Lung (tissue), 12 donors: Measurements from ENCODE around the gene S100A5. TPM values are rescaled to one million over a fixed set of nuclear protein-coding genes. Genes with fewer than 3 reads are reported as not detected.

Experiments
- ATAC-seq: fragments of 200-7000 bp; cut with Tn5 transposase; one replicate; pipeline ENCODE4 v1.9.1; 2020; ENCODE audit warnings: moderate number of reproducible peaks; ENCODE audit not compliant: insufficient read depth, low FRiP score
- DNase-seq, 3 donors: peaks; one replicate each; pipeline ENCODE4 v3.0.0-alpha.2; 2013 to 2017
- H3K27ac ChIP-seq, 2 donors: one replicate each; pipeline ENCODE4 v1.5.1; 2013; ENCODE audit warnings: mild to moderate bottlenecking in 2 of 2, moderate library complexity in 2 of 2, control low read depth in 1 of 2, inconsistent platforms in 1 of 2, low read depth in 1 of 2, low read length in 1 of 2
- H3K27me3 ChIP-seq, 3 donors: one replicate each; pipeline ENCODE4 v1.5.1; 2013; ENCODE audit warnings: low read length in 2 of 3; ENCODE audit not compliant: control insufficient read depth in 3 of 3, insufficient read depth in 3 of 3
- H3K36me3 ChIP-seq, 4 donors: one replicate each; pipeline ENCODE4 v1.5.1; 2013; ENCODE audit warnings: low read length in 4 of 4, mild to moderate bottlenecking in 1 of 4, moderate library complexity in 1 of 4; ENCODE audit not compliant: control insufficient read depth in 4 of 4, insufficient read depth in 4 of 4
- H3K4me1 ChIP-seq, 5 donors: one replicate each; pipeline ENCODE4 v1.5.1; 2013; ENCODE audit warnings: low read length in 5 of 5, mild to moderate bottlenecking in 2 of 5, moderate library complexity in 1 of 5; ENCODE audit not compliant: control insufficient read depth in 5 of 5, insufficient read depth in 5 of 5
- H3K4me3 ChIP-seq: one replicate; pipeline ENCODE4 v1.5.1; 2013; ENCODE audit warnings: mild to moderate bottlenecking, control low read depth, moderate library complexity
- H3K9ac ChIP-seq, 2 donors: one replicate each; pipeline ENCODE4 v1.5.1; 2013; ENCODE audit warnings: low read length in 2 of 2, control low read depth in 1 of 2; ENCODE audit not compliant: insufficient read depth in 1 of 2
- H3K9me3 ChIP-seq, 4 donors: one replicate each; pipeline ENCODE4 v1.5.1; 2013; ENCODE audit warnings: low read length in 3 of 4, mild to moderate bottlenecking in 1 of 4, moderate library complexity in 1 of 4; ENCODE audit not compliant: control insufficient read depth in 4 of 4, insufficient read depth in 3 of 4
- WGBS, 2 donors: extraction: QIAGEN DNeasy Blood & Tissue Kit; methylation state at CpG; one replicate each; pipeline ENCODE4 v1.1.7; 2013; 5-methylcytosine and 5-hydroxymethylcytosine counted together
- polyA plus RNA-seq, 2 donors: library from polyadenylated mRNA; stranded (reverse); fragments of 200-250 nt; gene quantifications; one replicate each; pipeline ENCODE4 v1.2.1, GENCODE V29; 2013
- total RNA-seq, 2 donors: library from RNA; depleted of rRNA in 1 of 2; stranded (reverse); fragments of >200 nt in 1 of 2; gene quantifications; one replicate each; pipeline ENCODE4 v1.2.1, GENCODE V29; 2014 to 2021
- TF ChIP-seq, protein P1 (sequence below): IDR thresholded peaks from 2 replicates; pipeline ENCODE4 v1.5.1; 2012; ENCODE audit warnings: mild to moderate bottlenecking; ENCODE audit errors: control extremely low read depth, extremely low read depth
- donor health status: control.
- donor health status: control.
- donor health status: Bipolar disorder and iron deficiency.
- donor health status: healthy.
- donor health status: DM: yes; HTN: yes; CAD: no.

Gene S100A5
- total and polyA plus RNA-seq, 4 donors, result 0.31 to 0.32 (median 0.31) TPM; not detected in 1

GRCh38 chr1:153527683-153528040, 13.1 kb downstream of the S100A5 start:
- ATAC-seq (no peak), DNase-seq (no peak)
- TF ChIP-seq, protein P1, sequence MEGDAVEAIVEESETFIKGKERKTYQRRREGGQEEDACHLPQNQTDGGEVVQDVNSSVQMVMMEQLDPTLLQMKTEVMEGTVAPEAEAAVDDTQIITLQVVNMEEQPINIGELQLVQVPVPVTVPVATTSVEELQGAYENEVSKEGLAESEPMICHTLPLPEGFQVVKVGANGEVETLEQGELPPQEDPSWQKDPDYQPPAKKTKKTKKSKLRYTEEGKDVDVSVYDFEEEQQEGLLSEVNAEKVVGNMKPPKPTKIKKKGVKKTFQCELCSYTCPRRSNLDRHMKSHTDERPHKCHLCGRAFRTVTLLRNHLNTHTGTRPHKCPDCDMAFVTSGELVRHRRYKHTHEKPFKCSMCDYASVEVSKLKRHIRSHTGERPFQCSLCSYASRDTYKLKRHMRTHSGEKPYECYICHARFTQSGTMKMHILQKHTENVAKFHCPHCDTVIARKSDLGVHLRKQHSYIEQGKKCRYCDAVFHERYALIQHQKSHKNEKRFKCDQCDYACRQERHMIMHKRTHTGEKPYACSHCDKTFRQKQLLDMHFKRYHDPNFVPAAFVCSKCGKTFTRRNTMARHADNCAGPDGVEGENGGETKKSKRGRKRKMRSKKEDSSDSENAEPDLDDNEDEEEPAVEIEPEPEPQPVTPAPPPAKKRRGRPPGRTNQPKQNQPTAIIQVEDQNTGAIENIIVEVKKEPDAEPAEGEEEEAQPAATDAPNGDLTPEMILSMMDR, result no peak
- Histone ChIP-seq H3K9me3 (no peaks in the 10 kb centered on the region), H3K4me3 (no peak overlapping the region), H3K27ac (no peak overlapping the region), H3K4me1 (peaks cover 0 to 9% (median under 1%) of the 10 kb centered on the region in 5 donors), H3K27me3 (no peaks in the 10 kb centered on the region), H3K36me3 (no peaks in the 10 kb centered on the region), H3K9ac (no peak overlapping the region)
- 77 to 91% methylated on average over 5 of the region's 5 CpGs for WGBS, 2 donors

DNA sequence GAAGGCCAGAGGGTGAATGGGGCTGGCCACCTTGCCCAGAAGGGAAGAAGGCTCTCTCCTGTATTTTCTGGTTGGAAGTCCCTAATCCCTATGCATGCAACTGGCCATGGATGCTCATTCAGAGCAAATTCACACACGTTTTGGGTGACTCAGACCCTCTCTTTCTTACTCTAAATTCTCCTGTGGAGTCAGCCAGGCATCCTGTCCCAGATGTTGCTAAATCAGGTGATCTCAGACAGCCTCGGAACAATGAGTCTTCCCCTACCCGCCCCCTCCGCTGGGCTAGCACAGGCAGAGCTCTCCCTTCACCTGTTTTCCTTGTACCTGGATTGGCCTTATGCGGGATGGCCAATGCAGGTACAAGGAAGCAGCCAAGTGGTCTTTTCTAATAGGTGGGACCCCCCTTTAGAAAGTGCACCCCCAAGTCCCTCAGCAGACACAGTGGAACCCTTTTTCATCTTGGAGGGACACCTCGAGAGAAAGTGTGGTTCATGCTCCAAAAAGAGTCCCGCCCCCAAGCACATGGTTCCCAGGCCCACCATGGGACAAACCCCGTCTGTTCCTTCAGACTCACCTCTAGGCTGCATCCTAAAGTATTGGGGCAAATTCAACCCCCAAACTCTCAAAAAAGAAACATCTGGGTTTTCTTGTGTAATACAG, 13.6 kb downstream of the S100A5 start:
- ATAC-seq (no peak), DNase-seq (no peak)
- 83 to 86% methylated on average over 8 of the region's 8 CpGs for WGBS, 2 donors
- Histone ChIP-seq H3K4me3 (no peak overlapping the region), H3K9ac (no peak overlapping the region), H3K4me1 (peaks cover 0 to 9% (median 0%) of the 10 kb centered on the region in 5 donors), H3K36me3 (no peaks in the 10 kb centered on the region), H3K27ac (no peak overlapping the region), H3K27me3 (no peaks in the 10 kb centered on the region), H3K9me3 (no peaks in the 10 kb centered on the region)
- TF ChIP-seq, protein P1, result no peak

DNA sequence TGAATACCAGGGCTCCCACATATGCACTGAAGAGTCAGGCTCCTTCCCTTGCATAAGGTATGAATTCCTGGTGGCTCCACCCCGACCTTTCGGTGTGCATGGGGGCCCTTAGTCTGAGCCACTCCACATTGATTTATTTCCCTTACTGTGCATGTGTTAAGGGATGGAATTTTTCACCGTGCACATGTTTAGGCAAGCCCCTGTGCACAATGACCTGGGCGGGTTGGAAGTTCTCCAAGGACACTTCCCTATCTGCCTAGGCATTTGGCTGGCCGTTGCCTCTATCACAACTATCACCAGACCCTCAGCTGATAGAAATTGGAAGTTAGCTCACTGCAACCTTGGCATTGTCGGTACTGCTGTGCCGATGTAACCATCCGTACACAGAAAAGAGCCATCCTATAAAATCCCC, 14.6 kb downstream of the S100A5 start:
- no peak overlapping the region for H3K9ac ChIP-seq
- no peak overlapping the region for H3K4me3 ChIP-seq
- H3K27ac ChIP-seq, result no peak overlapping the region
- no peaks in the 10 kb centered on the region for H3K36me3 ChIP-seq
- 28 to 36% methylated on average over 8 of the region's 8 CpGs for WGBS, 2 donors
- H3K4me1 ChIP-seq, result peaks cover 0 to 9% (median 0%) of the 10 kb centered on the region in 5 donors
- DNase-seq (no peak), ATAC-seq (no peak)
- TF ChIP-seq, protein P1, result no peak
- no peaks in the 10 kb centered on the region for H3K9me3 ChIP-seq
- no peaks in the 10 kb centered on the region for H3K27me3 ChIP-seq
